NCI-H1048 (cell line): Measurements from ENCODE around the gene ARHGEF2.

Source experiments
- DNase-seq: peaks from one replicate; lab custom pipeline; 2025; lab: John Stamatoyannopoulos, UW

ARHGEF2 gene

GRCh38 chr1:155978325-155978972, at the start of gene ARHGEF2:
TSS of gene ARHGEF2 (minus strand) at chr1:155978547. CDS start at chr1:155978427, 120 bp downstream.
- peak; percentile 71 for DNase-seq

- DNase-seq: no peak
These were observed 48.2 kb upstream of the ARHGEF2 start for GRCh38 chr1:156026588-156026987.

- DNase-seq: no peak
These were observed 47.5 kb upstream of the ARHGEF2 start for GRCh38 chr1:156025876-156026275.

- DNase-seq: no peak
These were observed 46.5 kb upstream of the ARHGEF2 start for GRCh38 chr1:156024801-156025200.

GRCh38 chr1:156021954-156022353, 43.6 kb upstream of the ARHGEF2 start:
- DNase-seq: no peak

- DNase-seq: no peak
These were observed 42.7 kb upstream of the ARHGEF2 start for GRCh38 chr1:156021093-156021428.

GRCh38 chr1:156020293-156021092, 42.1 kb upstream of the ARHGEF2 start, which contains the start of gene SSR2:
TSS of gene SSR2 (minus strand) at chr1:156020951. CDS start at chr1:156020167, 784 bp downstream.
- peak; percentile 91 for DNase-seq

- no peak for DNase-seq
These were observed 41.6 kb upstream of the ARHGEF2 start for GRCh38 chr1:156019946-156020292.

GRCh38 chr1:156014829-156015228, 36.5 kb upstream of the ARHGEF2 start:
- no peak for DNase-seq

GRCh38 chr1:156012051-156012817, 33.9 kb upstream of the ARHGEF2 start:
- DNase-seq: no peak

- DNase-seq: no peak
These were observed 31.1 kb upstream of the ARHGEF2 start for GRCh38 chr1:156009404-156009803.

- DNase-seq: no peak
These were observed 28.5 kb upstream of the ARHGEF2 start for GRCh38 chr1:156006666-156007376.

- DNase-seq: no peak
These were observed 26.7 kb upstream of the ARHGEF2 start for GRCh38 chr1:156004843-156005584.

GRCh38 chr1:156003923-156004188, 25.5 kb upstream of the ARHGEF2 start:
- no peak for DNase-seq

GRCh38 chr1:156002188-156002911, 24.0 kb upstream of the ARHGEF2 start:
- no peak for DNase-seq

- DNase-seq: no peak
These were observed 23.4 kb upstream of the ARHGEF2 start for GRCh38 chr1:156001662-156002171.

GRCh38 chr1:156001021-156001661, 22.8 kb upstream of the ARHGEF2 start:
- no peak for DNase-seq

- DNase-seq: peak; percentile 27
These were observed 21.6 kb upstream of the ARHGEF2 start for GRCh38 chr1:155999964-156000363.

GRCh38 chr1:155996166-155996565, 17.8 kb upstream of the ARHGEF2 start:
- DNase-seq: no peak

GRCh38 chr1:155993595-155993994, 15.2 kb upstream of the ARHGEF2 start:
- no peak for DNase-seq
